NT2/D1 (cell line): ENCODE results near the gene KDM4B.

Experiments
- DNase-seq: peaks from one replicate; pipeline ENCODE4 v3.0.0-alpha.2; 2011; ENCODE audit warnings: low read depth, low spot score
- H3K27me3 ChIP-seq: 2 replicates; pipeline ENCODE4 v1.6.0; 2011; ENCODE audit warnings: mild to moderate bottlenecking; ENCODE audit not compliant: insufficient read length, insufficient read depth
- H3K36me3 ChIP-seq: 2 replicates; pipeline ENCODE4 v1.6.1; 2011; ENCODE audit warnings: mild to moderate bottlenecking, low read length, mixed read lengths; ENCODE audit not compliant: insufficient read depth, insufficient read length
- H3K4me1 ChIP-seq: 2 replicates; pipeline ENCODE4 v1.5.1; 2011; ENCODE audit not compliant: insufficient read depth, insufficient read length
- H3K4me3 ChIP-seq: 2 replicates; pipeline ENCODE4 v1.5.1; 2011; ENCODE audit warnings: low read depth; ENCODE audit not compliant: insufficient read length
- H3K9ac ChIP-seq: 2 replicates; pipeline ENCODE4 v1.6.0; 2011; ENCODE audit warnings: low read depth; ENCODE audit not compliant: insufficient read length
- H3K9me3 ChIP-seq: 2 replicates; pipeline ENCODE4 v1.5.1; 2011; ENCODE audit warnings: mild to moderate bottlenecking, low read length; ENCODE audit not compliant: insufficient read depth
- SUZ12 ChIP-seq: IDR thresholded peaks from 2 replicates; pipeline ENCODE4 v1.6.1; 2011; ENCODE audit not compliant: insufficient read length, insufficient read depth; ENCODE audit errors: extremely low read depth
- YY1 ChIP-seq: IDR thresholded peaks from 2 replicates; pipeline ENCODE4 v1.6.1; 2011; ENCODE audit not compliant: insufficient read length, insufficient read depth
- ZNF274 ChIP-seq: IDR thresholded peaks from 2 replicates; pipeline ENCODE4 v1.6.1; 2011; ENCODE audit warnings: mild to moderate bottlenecking, low read depth, low read length

The KDM4B gene

DNA sequence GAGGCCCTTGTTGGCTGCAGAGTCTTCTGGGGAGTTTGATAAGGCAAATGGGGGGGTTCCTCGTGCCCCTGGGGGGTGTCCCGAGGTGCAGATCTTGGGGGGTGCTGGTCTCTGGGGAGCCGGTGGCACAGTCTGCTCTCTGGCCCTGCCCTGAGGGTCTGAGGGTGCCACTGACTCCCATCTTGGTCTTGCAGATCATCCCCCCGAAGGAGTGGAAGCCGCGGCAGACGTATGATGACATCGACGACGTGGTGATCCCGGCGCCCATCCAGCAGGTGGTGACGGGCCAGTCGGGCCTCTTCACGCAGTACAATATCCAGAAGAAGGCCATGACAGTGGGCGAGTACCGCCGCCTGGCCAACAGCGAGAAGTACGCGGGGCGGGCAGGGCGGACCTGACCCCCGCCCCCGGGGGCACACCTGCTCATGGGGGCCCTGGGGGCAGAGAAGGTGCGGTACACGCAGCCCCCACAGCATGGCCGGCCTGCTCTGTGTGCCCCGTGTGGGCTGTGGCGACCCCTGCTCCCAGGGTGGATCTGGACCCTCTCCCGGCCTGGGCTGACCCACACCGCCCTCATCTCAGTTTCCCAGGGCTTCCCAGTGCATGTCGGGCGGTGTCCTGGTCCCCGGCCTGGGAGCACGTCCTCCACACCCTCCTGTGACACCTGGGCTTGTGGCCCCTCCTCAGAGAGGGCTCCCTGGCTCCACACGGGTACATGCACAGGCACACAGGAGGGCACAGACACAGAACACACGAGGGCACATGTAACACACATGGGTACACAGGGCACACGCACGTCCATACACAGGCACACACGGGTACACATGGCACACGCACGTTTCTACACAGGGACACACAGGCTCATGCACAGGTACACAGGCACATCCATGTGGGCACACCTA lies 71.0 kb downstream of the KDM4B start:
- H3K4me1 ChIP-seq: peaks cover 20% of the 10 kb centered on the region
- H3K4me3 ChIP-seq: no peak overlapping the region
- no peaks in the 10 kb centered on the region for H3K27me3 ChIP-seq
- DNase-seq: no peak
- no peak overlapping the region for H3K9ac ChIP-seq
- H3K36me3 ChIP-seq: peaks cover 68% of the 10 kb centered on the region
- no peaks in the 10 kb centered on the region for H3K9me3 ChIP-seq
- TF ChIP-seq ZNF274: no peak
- TF ChIP-seq YY1: no peak
- no peak for TF ChIP-seq SUZ12

DNA sequence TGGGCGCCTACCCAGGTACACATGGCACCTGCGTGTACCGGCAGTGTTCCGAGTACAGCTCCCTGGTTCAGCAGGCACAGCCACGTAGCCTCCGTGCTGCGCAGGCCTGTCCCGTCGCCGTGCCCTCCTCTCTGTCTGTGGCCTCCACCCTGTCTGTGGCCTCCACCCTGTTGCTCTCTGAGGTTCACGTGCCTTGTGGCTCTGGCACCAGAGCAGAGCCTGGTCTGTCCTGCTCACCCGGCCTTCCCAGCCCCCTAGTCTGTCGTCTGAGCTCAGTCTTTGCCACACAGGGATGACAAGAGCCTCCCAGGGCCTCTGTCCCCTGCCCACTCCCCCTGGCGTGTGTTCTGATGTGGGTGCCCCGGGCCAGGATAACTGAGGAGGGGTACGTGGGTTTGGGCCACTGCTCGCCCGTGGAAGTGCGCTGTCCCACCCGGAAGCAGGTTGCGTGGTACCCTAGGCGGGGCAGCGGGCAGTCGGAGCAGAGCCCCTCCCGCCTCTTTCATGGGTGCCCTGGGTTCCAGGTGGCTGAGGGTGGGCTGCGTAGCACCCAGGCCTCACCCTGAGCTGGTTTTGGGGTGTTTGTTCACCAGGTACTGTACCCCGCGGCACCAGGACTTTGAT lies 71.7 kb downstream of the KDM4B start:
- Histone ChIP-seq H3K4me1 (peaks cover 20% of the 10 kb centered on the region), H3K9me3 (no peaks in the 10 kb centered on the region), H3K4me3 (no peak overlapping the region), H3K27me3 (no peaks in the 10 kb centered on the region), H3K9ac (no peak overlapping the region), H3K36me3 (peaks cover 65% of the 10 kb centered on the region)
- no peak for TF ChIP-seq ZNF274
- TF ChIP-seq SUZ12: no peak
- TF ChIP-seq YY1: no peak
- DNase-seq: no peak

DNA sequence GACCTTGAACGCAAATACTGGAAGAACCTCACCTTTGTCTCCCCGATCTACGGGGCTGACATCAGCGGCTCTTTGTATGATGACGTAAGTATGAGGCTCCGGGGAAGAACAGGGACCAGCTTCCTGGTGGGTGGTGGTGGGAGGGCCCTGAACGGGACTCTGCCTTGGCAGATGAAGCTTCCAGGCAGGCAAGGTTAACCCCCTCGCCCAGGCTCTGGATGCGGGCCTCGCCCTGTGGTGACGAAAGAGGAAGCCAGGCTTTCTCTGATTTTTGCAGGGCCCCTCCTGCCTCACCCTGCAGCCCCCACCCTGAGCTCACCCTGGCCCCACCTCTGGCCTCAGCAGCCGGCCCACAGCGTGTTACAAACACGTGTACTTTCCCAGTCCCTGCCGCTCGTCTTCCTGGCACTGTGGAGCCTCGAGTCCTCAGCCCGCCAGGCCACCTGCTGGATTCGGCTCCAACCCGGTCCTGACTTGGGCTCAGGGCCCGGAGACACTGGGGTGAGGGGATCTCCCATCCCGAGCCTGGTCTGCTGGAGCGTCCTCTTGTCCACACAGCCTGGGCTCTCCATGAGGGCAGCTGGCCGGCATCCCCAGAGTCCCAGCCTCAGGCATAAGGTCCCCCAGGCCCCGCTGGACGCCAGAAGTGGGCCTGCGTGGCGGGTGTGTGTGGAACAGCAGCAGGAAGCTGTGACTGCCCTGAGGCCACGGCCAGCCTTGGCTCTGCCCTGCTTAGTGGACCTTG lies 72.4 kb downstream of the KDM4B start:
- no peak for DNase-seq
- Histone ChIP-seq H3K27me3 (no peaks in the 10 kb centered on the region), H3K36me3 (peaks cover 65% of the 10 kb centered on the region), H3K9me3 (no peaks in the 10 kb centered on the region), H3K9ac (no peak overlapping the region), H3K4me1 (peaks cover 13% of the 10 kb centered on the region), H3K4me3 (no peak overlapping the region)
- no peak for TF ChIP-seq ZNF274
- no peak for TF ChIP-seq YY1
- no peak for TF ChIP-seq SUZ12

DNA sequence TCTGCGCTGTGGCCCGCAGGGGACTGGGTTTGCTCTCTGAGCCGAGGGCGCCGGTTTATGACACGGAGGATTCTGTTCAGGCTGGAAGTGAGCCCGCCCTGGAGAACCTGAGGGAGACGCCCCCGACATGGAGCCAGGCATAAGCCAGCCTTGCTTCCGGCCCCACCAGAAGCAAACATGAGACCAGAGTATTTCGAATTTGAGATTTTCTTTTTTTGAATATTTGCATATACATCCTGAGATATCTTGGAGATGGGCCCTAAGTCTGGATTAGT lies 72.9 kb downstream of the KDM4B start:
- no peak overlapping the region for H3K9ac ChIP-seq
- H3K9me3 ChIP-seq: no peaks in the 10 kb centered on the region
- H3K27me3 ChIP-seq: no peaks in the 10 kb centered on the region
- TF ChIP-seq YY1: no peak
- no peak for TF ChIP-seq SUZ12
- no peak for TF ChIP-seq ZNF274
- no peak overlapping the region for H3K4me3 ChIP-seq
- peaks cover 66% of the 10 kb centered on the region for H3K36me3 ChIP-seq
- peaks cover 13% of the 10 kb centered on the region for H3K4me1 ChIP-seq
- no peak for DNase-seq

DNA sequence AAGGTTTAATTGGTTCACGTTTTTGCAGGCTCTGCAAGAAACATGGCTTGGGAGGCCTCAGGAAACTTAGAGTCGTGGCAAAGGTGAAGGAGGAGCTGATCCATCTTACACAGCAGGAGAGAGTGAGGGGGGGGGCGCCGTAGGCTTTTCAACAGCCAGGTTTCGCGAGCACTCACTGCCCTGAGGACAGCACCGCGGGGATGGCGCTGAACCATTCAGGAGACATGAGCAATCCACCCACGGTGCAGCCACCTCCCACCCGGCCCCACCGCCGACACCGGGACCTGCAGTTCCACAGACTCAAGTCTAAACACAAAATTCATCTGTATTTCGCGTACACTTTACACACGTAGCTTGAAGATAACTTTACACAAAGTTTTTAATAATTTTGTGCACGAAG lies 73.6 kb downstream of the KDM4B start:
- Histone ChIP-seq H3K9me3 (no peaks in the 10 kb centered on the region), H3K9ac (no peak overlapping the region), H3K27me3 (no peaks in the 10 kb centered on the region), H3K36me3 (peaks cover 69% of the 10 kb centered on the region), H3K4me1 (peaks cover 13% of the 10 kb centered on the region), H3K4me3 (no peak overlapping the region)
- TF ChIP-seq SUZ12 (no peak), YY1 (no peak), ZNF274 (no peak)
- no peak for DNase-seq

DNA sequence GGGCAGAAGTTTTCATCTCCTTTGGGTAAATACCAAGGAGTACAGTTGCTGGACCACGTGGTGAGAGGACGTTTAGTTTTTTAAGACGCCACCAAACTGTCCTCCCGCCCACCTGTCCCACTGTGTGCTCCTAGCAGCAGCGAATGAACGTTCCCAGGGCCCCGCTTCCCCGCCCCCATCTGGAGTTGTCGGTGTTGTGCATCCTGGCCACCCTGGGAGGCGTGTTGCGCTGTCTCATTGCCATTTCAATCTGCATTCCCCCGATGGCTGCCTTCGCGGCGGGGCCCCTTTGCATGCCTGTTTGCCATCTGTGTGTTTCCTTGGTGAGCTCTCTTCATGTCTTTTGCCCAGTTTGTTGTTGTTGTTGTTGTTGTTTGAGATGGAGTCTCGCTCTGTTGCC lies 76.1 kb downstream of the KDM4B start:
- no peak for TF ChIP-seq SUZ12
- no peaks in the 10 kb centered on the region for H3K27me3 ChIP-seq
- no peaks in the 10 kb centered on the region for H3K9me3 ChIP-seq

DNA sequence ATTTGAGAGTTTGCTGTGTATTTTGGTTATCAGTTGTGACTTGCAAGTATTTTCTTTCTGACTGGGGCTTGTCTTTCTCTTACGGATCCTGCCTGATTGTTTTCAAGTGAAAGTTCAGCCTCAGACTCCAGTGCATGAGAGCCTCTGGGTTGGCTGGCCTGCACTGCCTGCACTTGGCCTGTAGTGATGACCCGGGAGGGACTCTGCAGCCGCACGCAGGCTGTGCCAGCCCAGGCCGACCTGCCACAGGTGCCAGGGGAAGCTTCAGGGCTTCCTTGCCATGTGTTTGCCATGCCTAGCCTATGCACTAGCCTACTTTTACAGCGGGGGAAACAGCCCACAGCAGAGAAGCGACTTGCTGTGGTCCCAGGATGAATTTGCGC lies 77.0 kb downstream of the KDM4B start:
- peaks cover 30% of the 10 kb centered on the region for H3K4me1 ChIP-seq
- H3K27me3 ChIP-seq: no peaks in the 10 kb centered on the region
- no peaks in the 10 kb centered on the region for H3K9me3 ChIP-seq
- TF ChIP-seq ZNF274 (no peak), YY1 (no peak), SUZ12 (no peak)
- H3K9ac ChIP-seq: no peak overlapping the region
- no peak for DNase-seq
- H3K36me3 ChIP-seq: peaks cover 58% of the 10 kb centered on the region
- no peak overlapping the region for H3K4me3 ChIP-seq

More for the DNA sequence above, 76.1 kb downstream of the KDM4B start:
- no peak overlapping the region for H3K9ac ChIP-seq
- H3K4me1 ChIP-seq: peaks cover 30% of the 10 kb centered on the region
- H3K4me3 ChIP-seq: no peak overlapping the region
- H3K36me3 ChIP-seq: peaks cover 61% of the 10 kb centered on the region
- no peak for DNase-seq
